ENCODE data around the gene DNM1L. TPM values are rescaled to one million over a fixed set of nuclear protein-coding genes. Genes with fewer than 3 reads are reported as not detected.
"Not testable (repeated sequence)": the region's sequence is repeated elsewhere in the genome, so short reads cannot be mapped to it uniquely, and the experiment has no call there.

Gene DNM1L
- total RNA-seq, 1 donor = 73.5 TPM

DNA sequence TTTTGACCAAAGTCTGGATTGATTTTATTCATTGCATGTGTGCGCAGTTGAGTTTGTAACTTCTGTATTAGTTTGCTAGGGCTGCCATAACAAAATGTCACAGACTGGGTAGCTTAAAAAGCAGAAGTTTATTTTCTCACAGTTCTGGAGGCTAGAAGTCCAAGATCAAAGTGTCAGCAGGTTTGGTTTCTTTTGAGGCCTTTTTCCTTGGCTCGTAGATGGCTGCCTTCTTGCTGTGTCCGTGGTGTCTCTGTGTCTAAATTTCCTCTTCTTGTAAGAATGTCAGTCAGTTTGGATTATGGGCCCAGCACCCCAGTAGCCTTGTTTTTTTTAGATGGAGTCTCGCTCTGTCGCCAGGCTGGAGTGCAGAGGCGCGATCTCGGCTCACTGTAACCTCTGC, 11.8 kb downstream of the DNM1L start:
- no peak overlapping the region for H3K4me3 ChIP-seq (ENCODE audit: low read depth, low read length)
- TF ChIP-seq, protein P1, sequence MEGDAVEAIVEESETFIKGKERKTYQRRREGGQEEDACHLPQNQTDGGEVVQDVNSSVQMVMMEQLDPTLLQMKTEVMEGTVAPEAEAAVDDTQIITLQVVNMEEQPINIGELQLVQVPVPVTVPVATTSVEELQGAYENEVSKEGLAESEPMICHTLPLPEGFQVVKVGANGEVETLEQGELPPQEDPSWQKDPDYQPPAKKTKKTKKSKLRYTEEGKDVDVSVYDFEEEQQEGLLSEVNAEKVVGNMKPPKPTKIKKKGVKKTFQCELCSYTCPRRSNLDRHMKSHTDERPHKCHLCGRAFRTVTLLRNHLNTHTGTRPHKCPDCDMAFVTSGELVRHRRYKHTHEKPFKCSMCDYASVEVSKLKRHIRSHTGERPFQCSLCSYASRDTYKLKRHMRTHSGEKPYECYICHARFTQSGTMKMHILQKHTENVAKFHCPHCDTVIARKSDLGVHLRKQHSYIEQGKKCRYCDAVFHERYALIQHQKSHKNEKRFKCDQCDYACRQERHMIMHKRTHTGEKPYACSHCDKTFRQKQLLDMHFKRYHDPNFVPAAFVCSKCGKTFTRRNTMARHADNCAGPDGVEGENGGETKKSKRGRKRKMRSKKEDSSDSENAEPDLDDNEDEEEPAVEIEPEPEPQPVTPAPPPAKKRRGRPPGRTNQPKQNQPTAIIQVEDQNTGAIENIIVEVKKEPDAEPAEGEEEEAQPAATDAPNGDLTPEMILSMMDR (IDR thresholded peaks at IDR 0.05; ENCODE audit: insufficient read depth, low read length) = no peak
- DNase-seq (ENCODE audit: low read depth) = no peak

DNA sequence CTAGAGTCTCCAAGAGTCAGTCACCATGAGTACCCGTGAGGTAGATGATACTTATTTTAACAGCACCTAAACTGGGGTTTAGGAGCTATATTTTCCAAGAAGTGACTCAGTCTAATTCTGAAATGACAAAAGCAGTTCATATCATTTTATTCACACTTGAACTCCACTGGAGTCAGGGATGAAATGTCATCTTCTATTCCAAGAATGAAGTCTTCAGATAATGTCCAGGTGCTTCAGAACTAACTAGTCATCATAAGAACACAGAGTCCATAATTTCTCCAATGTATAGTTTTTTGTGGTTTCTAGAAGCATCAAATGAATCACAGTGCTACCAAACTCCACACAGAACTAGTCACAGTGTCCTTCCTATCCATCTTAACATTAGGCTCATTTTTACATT, 13.3 kb downstream of the DNM1L start:
- no peak for DNase-seq (ENCODE audit: low read depth)
- H3K4me3 ChIP-seq (ENCODE audit: low read depth, low read length) = no peak overlapping the region
- TF ChIP-seq, protein P1 (IDR thresholded peaks at IDR 0.05; ENCODE audit: insufficient read depth, low read length) = no peak

DNA sequence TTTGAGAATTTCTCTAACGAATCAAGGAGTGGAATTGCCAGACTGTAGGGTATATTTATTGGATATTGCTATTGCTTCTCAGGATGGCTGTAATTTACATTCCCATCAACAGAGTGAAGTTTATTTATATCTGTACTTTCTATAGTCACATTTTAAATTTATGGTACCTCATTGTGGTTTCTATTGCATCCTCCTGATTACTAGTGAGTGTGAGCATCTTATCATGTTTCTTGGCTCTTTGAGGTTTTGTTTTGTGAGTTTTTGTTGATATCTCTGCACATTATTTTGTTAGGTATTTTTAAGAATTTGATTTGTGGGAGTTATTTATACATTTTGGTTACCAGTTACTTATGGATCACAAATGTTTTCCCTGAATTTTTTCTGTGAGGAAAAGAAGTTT, 13.9 kb downstream of the DNM1L start:
- H3K4me3 ChIP-seq (ENCODE audit: low read depth, low read length) = no peak overlapping the region
- DNase-seq (ENCODE audit: low read depth) = no peak
- TF ChIP-seq, protein P1 (IDR thresholded peaks at IDR 0.05; ENCODE audit: insufficient read depth, low read length) = no peak

DNA sequence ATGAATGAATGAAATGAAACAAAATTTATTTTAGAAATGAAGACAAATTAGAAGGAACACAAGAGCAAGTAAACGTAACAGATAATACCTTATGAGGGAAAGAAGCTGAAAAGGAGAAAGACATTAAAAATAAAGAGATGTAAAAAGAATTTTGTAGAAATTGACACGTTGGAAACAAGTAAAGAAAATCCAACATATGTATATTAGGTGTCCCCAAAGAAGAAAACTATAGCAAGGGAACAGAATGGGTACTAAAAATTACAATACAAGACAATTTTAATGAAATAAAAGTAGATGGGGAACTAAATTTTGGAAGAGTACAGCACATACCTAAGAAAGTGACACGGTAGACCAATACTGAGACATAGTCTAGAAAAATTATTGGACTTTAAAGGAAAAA, 16.7 kb downstream of the DNM1L start:
- no peak overlapping the region for H3K4me3 ChIP-seq (ENCODE audit: low read depth, low read length)
- DNase-seq (ENCODE audit: low read depth) = no peak
- TF ChIP-seq, protein P1 (IDR thresholded peaks at IDR 0.05; ENCODE audit: insufficient read depth, low read length) = no peak

DNA sequence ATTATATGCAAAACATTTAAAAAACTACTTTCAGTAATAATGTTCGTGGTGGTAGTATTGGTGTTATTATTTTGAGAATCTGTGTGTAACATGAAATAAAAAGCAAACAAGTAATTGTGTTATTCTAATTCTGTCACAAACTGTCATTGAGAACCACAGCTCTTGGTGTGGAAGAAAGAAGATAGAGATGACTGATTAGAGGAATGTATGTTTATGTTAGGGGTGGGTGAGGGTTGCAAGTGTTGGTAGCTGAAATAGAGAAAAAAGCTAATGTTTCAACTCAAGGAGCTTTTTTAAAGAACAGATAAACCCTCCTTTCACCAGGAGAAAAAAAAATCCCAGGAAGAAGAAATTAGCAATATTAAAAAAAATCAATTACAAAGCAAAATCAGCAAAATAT, 18.3 kb downstream of the DNM1L start:
- no peak for DNase-seq (ENCODE audit: low read depth)
- H3K4me3 ChIP-seq (ENCODE audit: low read depth, low read length) = no peak overlapping the region
- TF ChIP-seq, protein P1 (IDR thresholded peaks at IDR 0.05; ENCODE audit: insufficient read depth, low read length) = no peak

DNA sequence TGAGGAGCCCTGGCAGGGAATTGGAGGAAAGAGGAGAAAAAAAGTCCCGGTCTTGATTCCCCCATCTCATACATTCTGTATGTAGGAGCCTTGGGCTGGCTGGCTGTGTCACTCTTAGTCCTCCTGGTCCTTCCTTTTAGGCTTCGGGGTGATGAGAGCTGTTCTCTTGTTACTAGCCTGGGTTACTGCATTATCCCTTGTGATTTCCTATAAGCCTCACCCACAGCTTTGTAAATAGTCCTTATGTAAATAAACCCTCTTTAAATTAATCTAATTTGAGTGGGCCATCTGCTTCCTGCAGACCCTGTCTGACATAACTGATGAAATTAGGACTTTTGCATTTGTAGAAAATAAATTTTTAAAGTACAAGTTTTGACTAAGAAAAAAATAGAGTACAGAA, 19.2 kb downstream of the DNM1L start:
- TF ChIP-seq, protein P1 (IDR thresholded peaks at IDR 0.05; ENCODE audit: insufficient read depth, low read length) = no peak
- no peak for DNase-seq (ENCODE audit: low read depth)
- H3K4me3 ChIP-seq (ENCODE audit: low read depth, low read length) = no peak overlapping the region

DNA sequence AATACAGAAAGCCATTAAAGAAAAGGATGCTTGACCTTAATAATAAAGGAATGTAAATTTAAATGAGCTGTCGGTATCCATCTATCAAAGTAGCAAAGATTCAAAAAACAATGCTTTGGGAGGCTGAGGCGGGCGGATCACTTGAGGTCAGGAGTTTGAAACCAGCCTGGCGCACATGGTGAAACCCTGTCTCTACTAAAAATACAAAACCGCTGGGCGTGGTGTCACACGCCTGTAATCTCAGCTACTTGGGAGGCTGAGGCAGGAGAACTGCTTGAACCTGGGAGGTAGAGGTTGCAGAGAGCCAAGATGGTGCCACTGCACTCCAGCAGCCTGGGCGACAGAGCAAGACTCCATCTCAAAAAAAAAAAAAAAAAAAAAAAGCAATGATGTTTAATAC, 20.3 kb downstream of the DNM1L start:
- not testable (repeated sequence) for H3K4me3 ChIP-seq (ENCODE audit: low read depth, low read length); DNase-seq (ENCODE audit: low read depth)
